Endothelial cell of umbilical vein (primary cell): ENCODE data around the gene AOC2.

ENCODE experiments used
- EZH2 ChIP-seq: IDR thresholded peaks from 2 replicates; pipeline ENCODE4 v1.6.1; 2012; ENCODE audit warnings: borderline replicate concordance, low read depth, mild to moderate bottlenecking, moderate library complexity, low read length, inconsistent platforms; ENCODE audit not compliant: severe bottlenecking
- FOS ChIP-seq: IDR thresholded peaks from 2 replicates; pipeline ENCODE4 v1.6.1; 2011; ENCODE audit warnings: mild to moderate bottlenecking, low read length, moderate library complexity, borderline replicate concordance; ENCODE audit not compliant: insufficient read depth
- POLR2AphosphoS5 ChIP-seq: IDR thresholded peaks from 2 replicates; pipeline ENCODE4 v1.6.1; 2012; ENCODE audit warnings: low read depth, mild to moderate bottlenecking, control low read depth, low read length, moderate library complexity; ENCODE audit not compliant: insufficient read depth
- TF ChIP-seq, protein P1 (sequence below), 2 donors: IDR thresholded peaks; 1 replicate in 1 of 2; 2 replicates in 1 of 2; pipeline ENCODE4 v1.5.1; 2011; ENCODE audit warnings: low read length in 2 of 2, mild to moderate bottlenecking in 2 of 2, moderate library complexity in 2 of 2, control low read depth in 1 of 2, inconsistent platforms in 1 of 2, low read depth in 1 of 2; ENCODE audit not compliant: insufficient read depth in 1 of 2; ENCODE audit errors: extremely low read depth in 1 of 2

DNA sequence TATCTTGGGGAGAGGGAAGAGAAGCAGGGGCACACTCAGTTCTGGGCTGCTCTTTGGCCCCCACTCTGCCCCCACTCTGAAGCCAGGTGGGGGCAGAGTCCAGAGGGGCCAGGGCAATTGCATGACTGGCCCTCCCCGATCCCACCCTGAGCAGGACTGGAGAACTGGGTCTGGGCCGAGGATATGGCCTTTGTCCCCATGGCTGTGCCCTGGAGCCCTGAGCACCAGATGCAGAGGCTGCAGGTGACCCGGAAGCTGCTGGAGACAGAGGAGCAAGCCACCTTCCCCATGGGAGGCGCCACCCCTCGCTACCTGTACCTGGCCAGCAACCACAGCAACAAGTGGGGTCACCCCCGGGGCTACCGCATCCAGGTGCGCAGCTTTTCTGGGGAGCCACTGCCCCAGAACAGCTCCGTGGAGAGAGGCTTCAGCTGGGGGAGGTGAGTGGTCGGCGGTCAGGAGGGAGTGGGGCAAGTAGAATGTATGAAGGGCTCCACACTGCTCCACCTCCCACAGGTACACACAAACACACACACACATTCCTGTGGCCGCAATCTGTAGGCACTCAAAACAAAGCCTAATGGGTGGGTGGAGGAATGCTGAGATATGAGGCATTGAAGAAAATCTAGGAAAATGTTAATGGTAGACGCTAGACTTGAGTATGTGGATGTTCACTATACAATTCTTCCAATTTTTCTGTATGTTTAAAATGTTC lies 28.0 kb downstream of the AOC2 start:
- TF ChIP-seq, protein P1, sequence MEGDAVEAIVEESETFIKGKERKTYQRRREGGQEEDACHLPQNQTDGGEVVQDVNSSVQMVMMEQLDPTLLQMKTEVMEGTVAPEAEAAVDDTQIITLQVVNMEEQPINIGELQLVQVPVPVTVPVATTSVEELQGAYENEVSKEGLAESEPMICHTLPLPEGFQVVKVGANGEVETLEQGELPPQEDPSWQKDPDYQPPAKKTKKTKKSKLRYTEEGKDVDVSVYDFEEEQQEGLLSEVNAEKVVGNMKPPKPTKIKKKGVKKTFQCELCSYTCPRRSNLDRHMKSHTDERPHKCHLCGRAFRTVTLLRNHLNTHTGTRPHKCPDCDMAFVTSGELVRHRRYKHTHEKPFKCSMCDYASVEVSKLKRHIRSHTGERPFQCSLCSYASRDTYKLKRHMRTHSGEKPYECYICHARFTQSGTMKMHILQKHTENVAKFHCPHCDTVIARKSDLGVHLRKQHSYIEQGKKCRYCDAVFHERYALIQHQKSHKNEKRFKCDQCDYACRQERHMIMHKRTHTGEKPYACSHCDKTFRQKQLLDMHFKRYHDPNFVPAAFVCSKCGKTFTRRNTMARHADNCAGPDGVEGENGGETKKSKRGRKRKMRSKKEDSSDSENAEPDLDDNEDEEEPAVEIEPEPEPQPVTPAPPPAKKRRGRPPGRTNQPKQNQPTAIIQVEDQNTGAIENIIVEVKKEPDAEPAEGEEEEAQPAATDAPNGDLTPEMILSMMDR (IDR thresholded peaks at IDR 0.05; ENCODE audit: extremely low read depth in 1 of 2, insufficient read depth in 1 of 2, low read depth in 1 of 2, low read length in 2 of 2), result no peak
- no peak for TF ChIP-seq POLR2AphosphoS5
- TF ChIP-seq EZH2, result no peak
- TF ChIP-seq FOS, result no peak
